Measurements from ENCODE around the gene ADCY2. TPM values are rescaled to one million over a fixed set of nuclear protein-coding genes. Genes with fewer than 3 reads are reported as not detected.

Gene ADCY2
- total and polyA plus RNA-seq, 9 of the 15 experiments (the other 6 are each of a cell fraction or from before 2014, with no cell fraction given) = 0.01 to 0.15 (median 0.03) TPM; not detected in 5

GRCh38 chr5:7868773-7869473 is 473.0 kb downstream of the ADCY2 start, which contains the start of the genes FASTKD3 and MTRR (continued):
- TF ChIP-seq BCLAF1 (IDR thresholded peaks at IDR 0.05; ENCODE audit: borderline replicate concordance in 1 of 2, control insufficient read depth in 1 of 2, low read depth in 2 of 2, low read length in 1 of 2) (no peak), RCOR1 (IDR thresholded peaks at IDR 0.05; ENCODE audit: borderline replicate concordance in 1 of 2, low read depth in 2 of 2, low read length in 2 of 2) (no peak), LCOR (CRISPR knock-in tag; IDR thresholded peaks at IDR 0.05) (no peak), HINFP (tag; conservative IDR thresholded peaks at IDR 0.05; ENCODE audit: low read depth) (no peak), DIDO1 (tag; IDR thresholded peaks at IDR 0.05; ENCODE audit: low read depth) (peak; percentile 57; the same call in 1 of the 2 replicates), CHD7 (IDR thresholded peaks at IDR 0.05; ENCODE audit: low read depth, low read length) (no peak), ZNF134 (CRISPR knock-in tag; conservative IDR thresholded peaks at IDR 0.05) (no peak)
- TF ChIP-seq, protein P1, sequence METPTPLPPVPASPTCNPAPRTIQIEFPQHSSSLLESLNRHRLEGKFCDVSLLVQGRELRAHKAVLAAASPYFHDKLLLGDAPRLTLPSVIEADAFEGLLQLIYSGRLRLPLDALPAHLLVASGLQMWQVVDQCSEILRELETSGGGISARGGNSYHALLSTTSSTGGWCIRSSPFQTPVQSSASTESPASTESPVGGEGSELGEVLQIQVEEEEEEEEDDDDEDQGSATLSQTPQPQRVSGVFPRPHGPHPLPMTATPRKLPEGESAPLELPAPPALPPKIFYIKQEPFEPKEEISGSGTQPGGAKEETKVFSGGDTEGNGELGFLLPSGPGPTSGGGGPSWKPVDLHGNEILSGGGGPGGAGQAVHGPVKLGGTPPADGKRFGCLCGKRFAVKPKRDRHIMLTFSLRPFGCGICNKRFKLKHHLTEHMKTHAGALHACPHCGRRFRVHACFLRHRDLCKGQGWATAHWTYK (CRISPR knock-in tag; IDR thresholded peaks at IDR 0.05) = no peak

Data from K562 (cell line).